Measurements from ENCODE around the gene STH.

DNA sequence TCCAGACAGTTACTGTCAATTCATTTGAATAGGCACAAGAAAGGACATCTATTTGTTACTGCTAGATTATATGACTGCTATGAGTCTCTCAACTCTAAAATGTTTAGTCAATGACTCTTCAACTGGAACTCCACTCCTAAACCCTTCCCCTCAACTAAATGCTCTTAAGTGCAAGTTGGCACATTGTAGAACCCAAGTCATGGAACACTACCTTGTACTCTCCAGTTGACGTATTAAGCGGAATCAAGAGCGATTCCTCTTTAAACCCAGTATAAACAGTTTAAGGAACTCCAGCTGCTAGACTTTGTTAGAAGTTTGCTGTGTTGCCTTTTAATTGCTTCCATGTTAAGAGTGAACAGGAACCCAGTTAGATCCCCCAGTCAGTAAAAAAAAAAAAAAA is 44.6 kb downstream of the STH start:
- TF ChIP-seq ZNF8 (CRISPR knock-in tag; IDR thresholded peaks at IDR 0.05), result no peak
- TF ChIP-seq PATZ1 (CRISPR knock-in tag; IDR thresholded peaks at IDR 0.05; ENCODE audit: borderline replicate concordance), result no peak
- TF ChIP-seq ZNF70 (CRISPR knock-in tag; IDR thresholded peaks at IDR 0.05), result no peak
- TF ChIP-seq, protein P1, sequence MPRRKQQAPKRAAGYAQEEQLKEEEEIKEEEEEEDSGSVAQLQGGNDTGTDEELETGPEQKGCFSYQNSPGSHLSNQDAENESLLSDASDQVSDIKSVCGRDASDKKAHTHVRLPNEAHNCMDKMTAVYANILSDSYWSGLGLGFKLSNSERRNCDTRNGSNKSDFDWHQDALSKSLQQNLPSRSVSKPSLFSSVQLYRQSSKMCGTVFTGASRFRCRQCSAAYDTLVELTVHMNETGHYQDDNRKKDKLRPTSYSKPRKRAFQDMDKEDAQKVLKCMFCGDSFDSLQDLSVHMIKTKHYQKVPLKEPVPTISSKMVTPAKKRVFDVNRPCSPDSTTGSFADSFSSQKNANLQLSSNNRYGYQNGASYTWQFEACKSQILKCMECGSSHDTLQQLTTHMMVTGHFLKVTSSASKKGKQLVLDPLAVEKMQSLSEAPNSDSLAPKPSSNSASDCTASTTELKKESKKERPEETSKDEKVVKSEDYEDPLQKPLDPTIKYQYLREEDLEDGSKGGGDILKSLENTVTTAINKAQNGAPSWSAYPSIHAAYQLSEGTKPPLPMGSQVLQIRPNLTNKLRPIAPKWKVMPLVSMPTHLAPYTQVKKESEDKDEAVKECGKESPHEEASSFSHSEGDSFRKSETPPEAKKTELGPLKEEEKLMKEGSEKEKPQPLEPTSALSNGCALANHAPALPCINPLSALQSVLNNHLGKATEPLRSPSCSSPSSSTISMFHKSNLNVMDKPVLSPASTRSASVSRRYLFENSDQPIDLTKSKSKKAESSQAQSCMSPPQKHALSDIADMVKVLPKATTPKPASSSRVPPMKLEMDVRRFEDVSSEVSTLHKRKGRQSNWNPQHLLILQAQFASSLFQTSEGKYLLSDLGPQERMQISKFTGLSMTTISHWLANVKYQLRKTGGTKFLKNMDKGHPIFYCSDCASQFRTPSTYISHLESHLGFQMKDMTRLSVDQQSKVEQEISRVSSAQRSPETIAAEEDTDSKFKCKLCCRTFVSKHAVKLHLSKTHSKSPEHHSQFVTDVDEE (CRISPR knock-in tag; IDR thresholded peaks at IDR 0.05), result no peak
- no peak for TF ChIP-seq ZFP30 (CRISPR knock-in tag; IDR thresholded peaks at IDR 0.05)
- TF ChIP-seq, protein P2, sequence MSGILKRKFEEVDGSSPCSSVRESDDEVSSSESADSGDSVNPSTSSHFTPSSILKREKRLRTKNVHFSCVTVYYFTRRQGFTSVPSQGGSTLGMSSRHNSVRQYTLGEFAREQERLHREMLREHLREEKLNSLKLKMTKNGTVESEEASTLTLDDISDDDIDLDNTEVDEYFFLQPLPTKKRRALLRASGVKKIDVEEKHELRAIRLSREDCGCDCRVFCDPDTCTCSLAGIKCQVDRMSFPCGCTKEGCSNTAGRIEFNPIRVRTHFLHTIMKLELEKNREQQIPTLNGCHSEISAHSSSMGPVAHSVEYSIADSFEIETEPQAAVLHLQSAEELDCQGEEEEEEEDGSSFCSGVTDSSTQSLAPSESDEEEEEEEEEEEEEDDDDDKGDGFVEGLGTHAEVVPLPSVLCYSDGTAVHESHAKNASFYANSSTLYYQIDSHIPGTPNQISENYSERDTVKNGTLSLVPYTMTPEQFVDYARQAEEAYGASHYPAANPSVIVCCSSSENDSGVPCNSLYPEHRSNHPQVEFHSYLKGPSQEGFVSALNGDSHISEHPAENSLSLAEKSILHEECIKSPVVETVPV (CRISPR knock-in tag; IDR thresholded peaks at IDR 0.05), result no peak
